Esophagus squamous epithelium (tissue), 5 donors: ENCODE data around the gene STX18. TPM values are rescaled to one million over a fixed set of nuclear protein-coding genes. Genes with fewer than 3 reads are reported as not detected.

Source experiments
- DNase-seq: peaks from one replicate; lab custom pipeline; 2025; lab: John Stamatoyannopoulos, UW
- H3K27ac ChIP-seq, 4 donors: fragments of 200-600 bp; sonication (generic); one replicate each; pipeline ENCODE4 v1.5.1; 2016 to 2019; ENCODE audit warnings: mild to moderate bottlenecking in 1 of 4
- H3K27me3 ChIP-seq, 4 donors: fragments of 200-600 bp; sonication (generic); 1 replicate in 3 of 4; 2 replicates in 1 of 4; pipeline versions ENCODE4 v1.5.1 to v1.6.0; 2017 to 2021; ENCODE audit warnings: antibody characterized with exemption in 1 of 4
- H3K36me3 ChIP-seq, 3 donors: fragments of 200-600 bp; sonication (generic); one replicate each; pipeline ENCODE4 v1.5.1; 2016 to 2019
- H3K4me1 ChIP-seq, 3 donors: fragments of 200-600 bp; sonication (generic); one replicate each; pipeline ENCODE4 v1.5.1; 2017 to 2019
- H3K4me3 ChIP-seq, 4 donors: fragments of 200-600 bp; sonication (generic); 1 replicate in 3 of 4; 2 replicates in 1 of 4; pipeline ENCODE4 v1.5.1; 2016 to 2019; ENCODE audit warnings: mild to moderate bottlenecking in 2 of 4, moderate library complexity in 1 of 4
- H3K9me3 ChIP-seq, 3 donors: fragments of 200-600 bp; sonication (generic); one replicate each; pipeline ENCODE4 v1.5.1; 2016 to 2019
- POLR2A ChIP-seq, 4 donors: fragments of 450-650 bp; IDR thresholded peaks; one replicate each; pipeline ENCODE4 v1.6.1; 2017; ENCODE audit warnings: antibody characterized with exemption in 4 of 4, mild to moderate bottlenecking in 4 of 4, moderate library complexity in 3 of 4
- WGBS, 2 donors: methylation state at CpG; one replicate each; pipeline ENCODE4 v1.1.5; 2018; 5-methylcytosine and 5-hydroxymethylcytosine counted together
- intact Hi-C: fragments of 100-400 bp; cut with DNase I; formaldehyde crosslinking; loops from one replicate; pipeline ENCODE4 v1.15.0; 2022
- total RNA-seq, 4 donors: library from RNA; depleted of rRNA; stranded (reverse); fragments of >200 nt; gene quantifications; one replicate each; pipeline ENCODE4 v1.1.0, GENCODE V29; 2016
- TF ChIP-seq, protein P1 (sequence below), 6 experiments: fragments of 450-650 bp in 4 of 6; fragments of 200-600 bp in 2 of 6; sonication (generic) in 2 of 6; IDR thresholded peaks; one replicate each; pipeline ENCODE4 v1.5.1; 2016 to 2019; ENCODE audit warnings: antibody characterized with exemption in 6 of 6, mild to moderate bottlenecking in 4 of 6, moderate library complexity in 4 of 6
- donor health status: DM: yes; HTN: yes; CAD: no.

The STX18 gene
- total RNA-seq, 4 donors from 2014 or later = 10.5 to 27.8 (median 19.3) TPM

DNA sequence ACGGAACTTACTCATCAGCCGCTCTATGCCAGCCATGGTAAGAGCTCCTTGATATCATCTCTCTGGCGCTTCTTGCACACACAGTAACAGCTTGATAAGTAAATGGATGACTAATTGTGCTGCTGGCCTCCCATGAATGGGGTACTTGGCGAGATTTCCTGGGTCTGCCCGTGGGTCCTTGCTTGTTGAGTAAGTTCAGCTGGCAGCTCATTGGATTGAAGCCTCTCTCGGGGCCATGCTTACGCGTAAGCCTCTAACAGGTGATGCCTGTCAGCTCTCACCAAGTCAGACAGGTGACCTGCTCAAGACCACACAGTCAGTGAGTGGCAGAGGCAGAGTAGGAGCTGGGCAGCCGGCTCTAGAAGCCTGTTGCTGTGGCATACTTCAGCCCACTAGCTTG is 147.2 kb downstream of the STX18 start:
- TF ChIP-seq POLR2A (IDR thresholded peaks at IDR 0.05) = no peak
- TF ChIP-seq, protein P1, sequence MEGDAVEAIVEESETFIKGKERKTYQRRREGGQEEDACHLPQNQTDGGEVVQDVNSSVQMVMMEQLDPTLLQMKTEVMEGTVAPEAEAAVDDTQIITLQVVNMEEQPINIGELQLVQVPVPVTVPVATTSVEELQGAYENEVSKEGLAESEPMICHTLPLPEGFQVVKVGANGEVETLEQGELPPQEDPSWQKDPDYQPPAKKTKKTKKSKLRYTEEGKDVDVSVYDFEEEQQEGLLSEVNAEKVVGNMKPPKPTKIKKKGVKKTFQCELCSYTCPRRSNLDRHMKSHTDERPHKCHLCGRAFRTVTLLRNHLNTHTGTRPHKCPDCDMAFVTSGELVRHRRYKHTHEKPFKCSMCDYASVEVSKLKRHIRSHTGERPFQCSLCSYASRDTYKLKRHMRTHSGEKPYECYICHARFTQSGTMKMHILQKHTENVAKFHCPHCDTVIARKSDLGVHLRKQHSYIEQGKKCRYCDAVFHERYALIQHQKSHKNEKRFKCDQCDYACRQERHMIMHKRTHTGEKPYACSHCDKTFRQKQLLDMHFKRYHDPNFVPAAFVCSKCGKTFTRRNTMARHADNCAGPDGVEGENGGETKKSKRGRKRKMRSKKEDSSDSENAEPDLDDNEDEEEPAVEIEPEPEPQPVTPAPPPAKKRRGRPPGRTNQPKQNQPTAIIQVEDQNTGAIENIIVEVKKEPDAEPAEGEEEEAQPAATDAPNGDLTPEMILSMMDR (IDR thresholded peaks at IDR 0.05) = no peak
- no peak for DNase-seq
- Histone ChIP-seq H3K27me3 (peaks cover 0 to 91% (median 0%) of the 10 kb centered on the region in 4 donors), H3K4me1 (peaks cover 3 to 49% (median 13%) of the 10 kb centered on the region in 3 donors), H3K4me3 (no peak overlapping the region), H3K27ac (no peak overlapping the region), H3K9me3 (no peaks in the 10 kb centered on the region), H3K36me3 (peaks cover 0 to 8% (median 0%) of the 10 kb centered on the region in 3 donors)
- 16% methylated on average over 7 of the region's 9 CpGs; no CpG with 5 or more reads in 1 of the 2 donors for WGBS, 2 donors
- intact Hi-C loops = no loop called here

DNA sequence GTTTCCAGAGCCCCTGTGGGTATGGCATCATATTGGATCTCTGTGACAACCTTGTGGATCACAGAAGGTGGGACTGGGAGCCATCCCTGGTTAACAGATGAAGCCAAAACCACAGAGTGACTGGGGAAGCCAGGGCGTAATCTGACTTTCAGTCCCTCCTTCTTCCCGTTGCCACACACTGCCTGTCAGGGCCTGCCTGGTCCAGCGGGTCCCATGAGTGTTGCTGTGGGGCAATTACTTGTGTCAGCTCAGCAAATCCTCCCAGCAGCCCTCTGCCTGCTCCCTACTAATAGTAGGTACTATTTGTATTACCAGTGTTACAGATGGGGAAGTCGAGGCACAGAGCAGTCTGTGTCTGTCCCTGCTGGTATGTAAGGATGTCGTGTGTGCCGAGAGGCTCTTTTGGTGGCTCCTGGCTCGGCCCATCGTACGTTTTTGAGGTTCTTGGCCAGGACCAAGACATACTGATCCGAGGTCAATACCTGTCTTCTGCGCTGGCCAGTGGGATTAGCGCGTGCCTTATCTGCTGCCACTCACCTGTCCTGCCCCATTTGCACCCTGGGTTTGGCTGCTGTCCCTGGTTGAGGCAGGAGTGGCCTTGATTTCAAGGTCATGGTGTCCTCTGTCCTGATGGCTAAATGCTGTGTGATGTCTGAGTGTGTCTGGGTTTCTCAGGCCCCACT is 149.2 kb downstream of the STX18 start:
- H3K36me3 ChIP-seq = peaks cover 0 to 6% (median 0%) of the 10 kb centered on the region in 3 donors
- 59 to 67% methylated on average over 11 to 12 of the region's 13 CpGs for WGBS, 2 donors
- TF ChIP-seq POLR2A (IDR thresholded peaks at IDR 0.05) = no peak
- intact Hi-C loops = no loop called here
- H3K27me3 ChIP-seq = peaks cover 0 to 97% (median 2%) of the 10 kb centered on the region in 4 donors
- peaks cover 7 to 67% (median 21%) of the 10 kb centered on the region in 3 donors for H3K4me1 ChIP-seq
- H3K9me3 ChIP-seq = no peaks in the 10 kb centered on the region
- peak overlapping the region in 2 of 4 donors; percentile 48 to 62 for H3K27ac ChIP-seq
- H3K4me3 ChIP-seq = no peak overlapping the region
- DNase-seq = no peak

DNA sequence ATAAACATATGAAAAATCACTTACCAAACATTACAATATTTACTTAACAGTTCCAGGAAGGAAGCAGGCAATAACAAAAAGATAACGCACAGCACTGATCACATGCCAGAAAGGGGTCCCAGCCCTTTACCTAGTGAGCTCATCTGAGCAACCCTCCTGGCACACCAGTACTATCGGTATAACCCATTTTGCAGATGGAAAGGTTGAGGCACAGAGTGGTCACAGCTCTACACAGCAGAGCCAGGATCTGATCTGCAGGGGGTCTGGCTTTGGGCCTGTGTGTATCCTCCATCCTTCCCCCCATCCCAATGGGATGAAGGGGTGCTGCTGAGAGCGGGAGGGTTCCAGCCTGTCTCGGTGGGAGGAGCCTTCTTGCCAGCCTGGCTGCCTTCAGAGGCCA is 150.0 kb downstream of the STX18 start:
- intact Hi-C loops = no loop called here
- Histone ChIP-seq H3K4me1 (peaks cover 15 to 69% (median 29%) of the 10 kb centered on the region in 3 donors), H3K36me3 (no peaks in the 10 kb centered on the region), H3K9me3 (no peaks in the 10 kb centered on the region), H3K4me3 (no peak overlapping the region), H3K27me3 (peaks cover 0 to 97% (median 6%) of the 10 kb centered on the region in 4 donors), H3K27ac (peak overlapping the region in 2 of 4 donors; percentile 48 to 62)
- DNase-seq = no peak
- TF ChIP-seq POLR2A (IDR thresholded peaks at IDR 0.05) = no peak
- TF ChIP-seq, protein P1 (IDR thresholded peaks at IDR 0.05) = no peak
- WGBS, 2 donors = 63 to 73% methylated on average over 2 to 4 of the region's 4 CpGs

DNA sequence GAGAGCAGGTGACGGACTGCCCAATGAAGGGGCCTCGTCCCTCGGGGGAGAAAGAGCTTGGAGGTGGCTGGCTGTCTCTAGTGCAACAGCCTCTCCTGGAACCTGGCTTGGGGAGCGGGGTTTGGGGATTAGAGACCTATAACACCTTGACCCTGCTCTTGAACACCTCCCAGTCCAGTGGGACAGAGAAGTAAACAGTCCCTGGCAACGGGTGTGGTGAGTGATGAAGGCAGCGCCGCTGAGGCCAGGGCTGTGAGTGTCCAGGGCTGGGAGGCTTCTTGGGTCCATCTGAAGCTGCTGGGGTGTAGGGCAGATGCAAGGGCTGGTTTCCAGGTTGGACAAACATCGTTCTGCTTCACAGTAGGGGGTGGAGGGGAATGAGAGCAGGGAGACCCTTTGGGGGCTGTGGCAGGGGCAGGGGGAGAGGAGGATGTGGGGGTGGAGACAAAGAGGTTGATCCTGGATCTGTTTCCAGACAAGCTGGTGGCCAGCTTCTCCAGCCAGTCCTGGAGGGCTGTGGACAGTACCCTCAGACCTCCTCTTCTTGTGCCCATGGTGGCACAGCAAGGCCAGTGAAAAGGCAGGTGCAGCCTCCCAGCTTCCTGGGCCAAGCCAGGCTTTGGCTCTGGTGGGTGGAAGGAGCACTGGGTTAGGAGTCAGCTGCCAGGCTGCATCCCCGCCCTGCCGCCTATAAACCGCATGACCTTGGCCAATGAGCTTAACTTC is 151.2 kb downstream of the STX18 start:
- WGBS, 2 donors = 64 to 90% methylated on average over 2 to 3 of the region's 11 CpGs
- H3K27ac ChIP-seq = no peak overlapping the region
- no peak for DNase-seq
- H3K36me3 ChIP-seq = no peaks in the 10 kb centered on the region
- H3K27me3 ChIP-seq = peaks cover 0 to 98% (median 10%) of the 10 kb centered on the region in 4 donors
- H3K9me3 ChIP-seq = no peaks in the 10 kb centered on the region
- no peak for TF ChIP-seq POLR2A (IDR thresholded peaks at IDR 0.05)
- TF ChIP-seq, protein P1 (IDR thresholded peaks at IDR 0.05) = no peak
- intact Hi-C loops = no loop called here
- no peak overlapping the region for H3K4me3 ChIP-seq
- peaks cover 21 to 80% (median 37%) of the 10 kb centered on the region in 3 donors for H3K4me1 ChIP-seq

DNA sequence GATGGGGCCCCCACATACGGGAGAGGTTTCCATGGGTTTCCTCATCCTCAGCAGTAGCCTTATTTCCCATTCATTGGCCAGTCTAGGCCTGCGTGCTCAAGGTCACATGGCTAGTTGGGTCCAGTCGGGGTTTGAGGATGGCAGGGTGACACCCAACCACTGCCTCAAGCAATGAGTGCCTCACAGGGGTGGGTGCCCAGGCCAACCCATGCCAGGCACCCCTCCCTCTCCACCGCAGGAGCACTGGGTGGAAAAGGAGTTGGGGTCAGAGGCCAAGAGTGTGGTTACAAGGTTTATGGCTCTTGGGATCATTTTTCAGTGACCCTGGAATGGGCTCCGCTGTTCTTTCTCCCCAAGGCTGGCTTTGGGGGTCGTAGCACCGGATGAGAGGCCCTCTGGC is 151.8 kb downstream of the STX18 start:
- intact Hi-C loops = no loop called here
- Histone ChIP-seq H3K36me3 (no peaks in the 10 kb centered on the region), H3K9me3 (no peaks in the 10 kb centered on the region), H3K4me1 (peaks cover 21 to 83% (median 38%) of the 10 kb centered on the region in 3 donors), H3K4me3 (no peak overlapping the region), H3K27me3 (peaks cover 0 to 99% (median 12%) of the 10 kb centered on the region in 4 donors), H3K27ac (no peak overlapping the region)
- TF ChIP-seq, protein P1 (IDR thresholded peaks at IDR 0.05) = no peak
- TF ChIP-seq POLR2A (IDR thresholded peaks at IDR 0.05) = no peak
- 71 to 79% methylated on average over 1 to 7 of the region's 7 CpGs for WGBS, 2 donors
- no peak for DNase-seq
